Measurements from ENCODE around the gene OR13C5. TPM values are rescaled to one million over a fixed set of nuclear protein-coding genes. Genes with fewer than 3 reads are reported as not detected.

The OR13C5 gene
- total and polyA plus RNA-seq, 4 donors = not detected

DNA sequence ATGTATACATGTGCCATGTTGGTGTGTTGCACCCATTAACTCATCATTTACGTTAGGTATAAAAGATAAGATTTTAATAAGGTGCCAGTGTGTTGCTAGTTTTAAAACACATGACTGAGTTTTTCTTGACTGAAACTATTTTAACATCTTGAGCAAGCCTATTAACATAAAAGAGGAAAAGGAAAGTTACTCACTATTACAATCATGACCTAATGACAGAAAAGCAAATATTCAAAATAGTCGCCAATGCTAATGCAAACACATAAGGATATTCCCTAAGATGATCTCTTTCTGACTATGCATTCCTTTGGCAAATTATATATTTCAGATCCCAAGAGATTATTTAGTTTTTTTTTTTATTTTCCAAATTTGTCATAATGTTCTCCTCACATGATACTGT, 12.0 kb upstream of the OR13C5 start (continued):
- TF ChIP-seq, protein P1, sequence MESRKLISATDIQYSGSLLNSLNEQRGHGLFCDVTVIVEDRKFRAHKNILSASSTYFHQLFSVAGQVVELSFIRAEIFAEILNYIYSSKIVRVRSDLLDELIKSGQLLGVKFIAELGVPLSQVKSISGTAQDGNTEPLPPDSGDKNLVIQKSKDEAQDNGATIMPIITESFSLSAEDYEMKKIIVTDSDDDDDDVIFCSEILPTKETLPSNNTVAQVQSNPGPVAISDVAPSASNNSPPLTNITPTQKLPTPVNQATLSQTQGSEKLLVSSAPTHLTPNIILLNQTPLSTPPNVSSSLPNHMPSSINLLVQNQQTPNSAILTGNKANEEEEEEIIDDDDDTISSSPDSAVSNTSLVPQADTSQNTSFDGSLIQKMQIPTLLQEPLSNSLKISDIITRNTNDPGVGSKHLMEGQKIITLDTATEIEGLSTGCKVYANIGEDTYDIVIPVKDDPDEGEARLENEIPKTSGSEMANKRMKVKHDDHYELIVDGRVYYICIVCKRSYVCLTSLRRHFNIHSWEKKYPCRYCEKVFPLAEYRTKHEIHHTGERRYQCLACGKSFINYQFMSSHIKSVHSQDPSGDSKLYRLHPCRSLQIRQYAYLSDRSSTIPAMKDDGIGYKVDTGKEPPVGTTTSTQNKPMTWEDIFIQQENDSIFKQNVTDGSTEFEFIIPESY (IDR thresholded peaks at IDR 0.05) = no peak
- TF ChIP-seq YY1 (IDR thresholded peaks at IDR 0.05) (no peak), HNF4G (IDR thresholded peaks at IDR 0.05) (no peak), JUND (IDR thresholded peaks at IDR 0.05) (no peak), FOXA2 (IDR thresholded peaks at IDR 0.05) (no peak), FOXA1 (IDR thresholded peaks at IDR 0.05) (no peak), GABPA (IDR thresholded peaks at IDR 0.05 in 1 of 2, conservative IDR thresholded peaks at IDR 0.05 in 1 of 2) (no peak)
- TF ChIP-seq, protein P2, sequence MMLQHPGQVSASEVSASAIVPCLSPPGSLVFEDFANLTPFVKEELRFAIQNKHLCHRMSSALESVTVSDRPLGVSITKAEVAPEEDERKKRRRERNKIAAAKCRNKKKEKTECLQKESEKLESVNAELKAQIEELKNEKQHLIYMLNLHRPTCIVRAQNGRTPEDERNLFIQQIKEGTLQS (IDR thresholded peaks at IDR 0.05) = no peak

DNA sequence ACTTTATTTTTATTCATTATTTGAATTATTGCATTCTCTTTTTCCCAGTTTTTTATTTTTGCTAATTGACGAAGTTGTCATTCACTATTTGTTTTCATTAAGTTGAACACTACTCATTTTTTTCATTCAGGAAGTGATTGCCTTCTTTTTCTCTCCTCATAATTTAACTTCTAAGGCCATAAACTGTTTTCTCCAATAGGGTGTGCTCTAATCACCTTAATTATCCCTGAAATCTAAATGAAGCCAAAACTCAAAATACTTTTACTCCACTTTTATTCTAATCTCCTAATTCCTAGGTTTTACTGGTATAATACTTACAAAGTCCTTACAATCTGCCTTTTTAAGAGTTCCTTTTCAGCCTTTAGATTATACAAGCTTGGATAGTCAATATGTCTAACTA, 9.1 kb upstream of the OR13C5 start:
- H3K27ac ChIP-seq (ENCODE audit: low read depth in 1 of 2, low read length in 2 of 2) = no peak overlapping the region
- H3K9me3 ChIP-seq (ENCODE audit: control insufficient read depth in 4 of 4, low read length in 3 of 4) = no peaks in the 10 kb centered on the region
- no peaks in the 10 kb centered on the region for H3K4me1 ChIP-seq (ENCODE audit: control insufficient read depth in 4 of 4, insufficient read depth in 4 of 4, low read length in 3 of 4)
- no peak overlapping the region for H3K9ac ChIP-seq (ENCODE audit: low read depth in 1 of 2, low read length in 2 of 2)
- TF ChIP-seq GABPA (IDR thresholded peaks at IDR 0.05 in 1 of 2, conservative IDR thresholded peaks at IDR 0.05 in 1 of 2) (no peak), EGR1 (IDR thresholded peaks at IDR 0.05; ENCODE audit: low read depth in 2 of 2) (no peak), RAD21 (IDR thresholded peaks at IDR 0.05) (peak; percentile 45 to 46)
- TF ChIP-seq, protein P3, sequence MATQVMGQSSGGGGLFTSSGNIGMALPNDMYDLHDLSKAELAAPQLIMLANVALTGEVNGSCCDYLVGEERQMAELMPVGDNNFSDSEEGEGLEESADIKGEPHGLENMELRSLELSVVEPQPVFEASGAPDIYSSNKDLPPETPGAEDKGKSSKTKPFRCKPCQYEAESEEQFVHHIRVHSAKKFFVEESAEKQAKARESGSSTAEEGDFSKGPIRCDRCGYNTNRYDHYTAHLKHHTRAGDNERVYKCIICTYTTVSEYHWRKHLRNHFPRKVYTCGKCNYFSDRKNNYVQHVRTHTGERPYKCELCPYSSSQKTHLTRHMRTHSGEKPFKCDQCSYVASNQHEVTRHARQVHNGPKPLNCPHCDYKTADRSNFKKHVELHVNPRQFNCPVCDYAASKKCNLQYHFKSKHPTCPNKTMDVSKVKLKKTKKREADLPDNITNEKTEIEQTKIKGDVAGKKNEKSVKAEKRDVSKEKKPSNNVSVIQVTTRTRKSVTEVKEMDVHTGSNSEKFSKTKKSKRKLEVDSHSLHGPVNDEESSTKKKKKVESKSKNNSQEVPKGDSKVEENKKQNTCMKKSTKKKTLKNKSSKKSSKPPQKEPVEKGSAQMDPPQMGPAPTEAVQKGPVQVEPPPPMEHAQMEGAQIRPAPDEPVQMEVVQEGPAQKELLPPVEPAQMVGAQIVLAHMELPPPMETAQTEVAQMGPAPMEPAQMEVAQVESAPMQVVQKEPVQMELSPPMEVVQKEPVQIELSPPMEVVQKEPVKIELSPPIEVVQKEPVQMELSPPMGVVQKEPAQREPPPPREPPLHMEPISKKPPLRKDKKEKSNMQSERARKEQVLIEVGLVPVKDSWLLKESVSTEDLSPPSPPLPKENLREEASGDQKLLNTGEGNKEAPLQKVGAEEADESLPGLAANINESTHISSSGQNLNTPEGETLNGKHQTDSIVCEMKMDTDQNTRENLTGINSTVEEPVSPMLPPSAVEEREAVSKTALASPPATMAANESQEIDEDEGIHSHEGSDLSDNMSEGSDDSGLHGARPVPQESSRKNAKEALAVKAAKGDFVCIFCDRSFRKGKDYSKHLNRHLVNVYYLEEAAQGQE (IDR thresholded peaks at IDR 0.05) = no peak
- TF ChIP-seq, protein P1 (IDR thresholded peaks at IDR 0.05) = no peak
- TF ChIP-seq, protein P4, sequence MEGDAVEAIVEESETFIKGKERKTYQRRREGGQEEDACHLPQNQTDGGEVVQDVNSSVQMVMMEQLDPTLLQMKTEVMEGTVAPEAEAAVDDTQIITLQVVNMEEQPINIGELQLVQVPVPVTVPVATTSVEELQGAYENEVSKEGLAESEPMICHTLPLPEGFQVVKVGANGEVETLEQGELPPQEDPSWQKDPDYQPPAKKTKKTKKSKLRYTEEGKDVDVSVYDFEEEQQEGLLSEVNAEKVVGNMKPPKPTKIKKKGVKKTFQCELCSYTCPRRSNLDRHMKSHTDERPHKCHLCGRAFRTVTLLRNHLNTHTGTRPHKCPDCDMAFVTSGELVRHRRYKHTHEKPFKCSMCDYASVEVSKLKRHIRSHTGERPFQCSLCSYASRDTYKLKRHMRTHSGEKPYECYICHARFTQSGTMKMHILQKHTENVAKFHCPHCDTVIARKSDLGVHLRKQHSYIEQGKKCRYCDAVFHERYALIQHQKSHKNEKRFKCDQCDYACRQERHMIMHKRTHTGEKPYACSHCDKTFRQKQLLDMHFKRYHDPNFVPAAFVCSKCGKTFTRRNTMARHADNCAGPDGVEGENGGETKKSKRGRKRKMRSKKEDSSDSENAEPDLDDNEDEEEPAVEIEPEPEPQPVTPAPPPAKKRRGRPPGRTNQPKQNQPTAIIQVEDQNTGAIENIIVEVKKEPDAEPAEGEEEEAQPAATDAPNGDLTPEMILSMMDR (IDR thresholded peaks at IDR 0.05; ENCODE audit: low read depth, low read length, missing input control) = peak; percentile 11
- WGBS = 40% methylated on average over 1 of the region's 1 CpG
- DNase-seq (ENCODE audit: low spot score) = no peak
- H3K27me3 ChIP-seq (ENCODE audit: control insufficient read depth in 4 of 4, insufficient read depth in 4 of 4, low read length in 3 of 4) = no peaks in the 10 kb centered on the region
- no peak overlapping the region for H3K4me3 ChIP-seq (ENCODE audit: low read depth in 1 of 3, low read length in 3 of 3)
- H3K36me3 ChIP-seq (ENCODE audit: control insufficient read depth in 4 of 4, insufficient read depth in 3 of 4, low read depth in 1 of 4, low read length in 3 of 4) = no peaks in the 10 kb centered on the region

All from liver (tissue), 9 donors.